Measurements from ENCODE around the gene BMP7.

BMP7 gene

GRCh38 chr20:57224641-57225138 lies 41.8 kb downstream of the BMP7 start:
- no peak for DNase-seq

- no peak for DNase-seq
Measured at GRCh38 chr20:57223648-57224489, 42.6 kb downstream of the BMP7 start.

- DNase-seq: no peak
Measured at GRCh38 chr20:57222631-57222950, 43.9 kb downstream of the BMP7 start.

- no peak for DNase-seq
Measured at GRCh38 chr20:57221916-57222630, 44.4 kb downstream of the BMP7 start.

GRCh38 chr20:57220337-57221145 lies 45.9 kb downstream of the BMP7 start:
- DNase-seq: no peak

DNA sequence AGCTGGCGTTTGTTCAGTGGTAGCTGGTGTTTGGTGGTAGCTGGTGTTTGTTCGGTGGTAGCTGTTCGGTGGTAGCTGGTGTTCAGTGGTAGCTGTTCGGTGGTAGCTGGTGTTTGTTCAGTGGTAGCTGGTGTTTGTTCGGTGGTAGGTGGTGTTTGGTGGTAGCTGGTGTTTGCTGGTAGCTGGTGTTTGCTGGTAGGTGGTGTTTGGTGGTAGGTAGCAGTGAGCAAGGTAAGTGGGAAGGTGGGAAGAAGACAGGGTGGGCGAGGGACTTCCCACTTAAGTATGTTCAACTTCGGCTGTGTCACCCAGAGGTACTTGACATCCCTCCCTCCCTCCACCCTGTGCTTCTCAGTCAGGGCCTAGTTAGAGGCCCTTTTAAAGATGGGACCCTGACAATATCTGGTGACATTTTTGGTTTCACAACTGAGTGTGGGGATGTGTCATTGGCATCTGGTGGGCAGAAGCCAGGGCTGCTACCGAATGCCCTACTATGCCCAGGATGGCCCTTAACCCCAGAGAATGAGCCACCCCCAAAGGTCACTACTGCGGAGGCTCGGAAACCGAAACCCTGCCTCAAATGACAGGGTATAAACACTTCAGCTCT lies 47.3 kb downstream of the BMP7 start:
- no peak for DNase-seq

- DNase-seq: no peak
Measured at GRCh38 chr20:57218489-57218888, 48.0 kb downstream of the BMP7 start.

DNA sequence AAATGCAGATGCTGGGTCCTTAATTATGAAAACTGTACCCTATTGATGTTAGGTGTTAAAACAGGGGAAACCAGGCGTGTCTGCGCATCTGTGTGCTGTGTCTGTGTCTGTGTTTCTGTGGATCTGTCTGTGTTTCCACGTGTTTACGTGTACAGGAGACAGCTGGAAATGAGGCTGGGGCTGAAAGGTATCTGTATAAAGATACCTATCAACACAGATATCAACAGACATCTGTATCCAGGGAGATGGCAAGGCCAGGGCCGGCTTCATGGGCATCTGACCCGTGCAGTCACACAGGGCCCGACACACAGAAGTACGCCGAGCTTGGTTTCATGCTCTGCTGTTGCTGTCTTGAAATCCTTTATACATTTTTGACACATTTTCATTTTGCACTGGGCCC lies 48.6 kb downstream of the BMP7 start:
- no peak for DNase-seq

DNA sequence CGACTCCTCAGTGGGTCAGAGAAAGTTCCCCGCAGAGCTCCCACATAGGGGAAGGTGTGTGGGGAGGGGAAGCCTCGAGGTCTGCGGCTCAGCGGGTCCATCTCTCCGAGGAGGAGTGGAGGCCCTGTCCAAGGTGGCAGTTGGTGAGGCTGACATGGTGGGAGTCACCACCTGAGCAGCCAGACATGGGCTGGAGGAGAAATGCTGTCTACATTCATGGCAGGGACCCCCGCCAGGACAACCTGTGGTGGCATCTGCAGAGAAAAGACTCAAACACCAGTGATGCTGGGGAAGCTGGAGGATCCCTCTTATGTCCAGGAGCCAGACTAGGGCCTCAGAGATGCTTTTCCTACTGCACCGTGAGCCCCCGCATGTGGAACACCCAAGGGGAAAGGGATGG lies 49.8 kb downstream of the BMP7 start:
- no peak for DNase-seq

- no peak for DNase-seq
Measured at GRCh38 chr20:57215826-57216471, 50.5 kb downstream of the BMP7 start.

DNA sequence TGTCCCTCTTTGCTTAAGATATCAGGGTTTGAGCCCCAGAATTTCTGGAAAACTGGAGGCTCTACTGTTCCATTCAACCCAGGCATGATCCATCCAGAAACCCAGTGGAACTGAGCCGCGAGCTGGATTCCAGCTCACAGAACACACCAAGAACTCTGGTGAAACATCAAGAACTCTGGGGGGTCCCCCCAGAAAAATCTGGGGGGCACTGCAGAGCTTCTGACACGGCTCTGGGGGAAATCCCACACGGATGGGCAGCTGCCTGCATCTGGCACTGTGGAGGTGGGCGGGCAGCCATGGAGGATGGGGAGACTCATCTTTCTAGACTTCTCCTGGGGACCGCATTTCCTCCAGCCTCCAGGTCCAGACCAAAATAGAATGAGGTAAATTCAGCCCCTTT lies 51.0 kb downstream of the BMP7 start:
- no peak for DNase-seq

DNA sequence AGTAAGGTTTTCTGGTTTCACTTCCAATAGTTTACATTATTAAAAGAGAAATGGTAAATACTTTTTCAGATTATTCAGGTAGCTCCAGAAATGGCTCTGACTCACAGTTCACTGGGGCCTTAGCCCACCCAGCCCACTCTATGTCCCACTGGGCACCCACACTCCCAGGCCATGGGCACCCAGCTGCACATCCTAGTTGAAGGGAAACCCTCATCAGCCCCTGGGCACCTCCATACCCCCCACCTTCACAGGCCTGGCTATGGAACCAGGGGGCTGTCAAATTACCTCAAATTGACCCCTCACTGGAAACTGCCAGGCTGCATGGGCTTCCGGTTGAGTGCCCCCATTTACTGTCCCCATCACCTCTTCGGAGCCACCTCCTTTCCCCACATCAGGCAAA lies 51.5 kb downstream of the BMP7 start:
- no peak for DNase-seq

DNA sequence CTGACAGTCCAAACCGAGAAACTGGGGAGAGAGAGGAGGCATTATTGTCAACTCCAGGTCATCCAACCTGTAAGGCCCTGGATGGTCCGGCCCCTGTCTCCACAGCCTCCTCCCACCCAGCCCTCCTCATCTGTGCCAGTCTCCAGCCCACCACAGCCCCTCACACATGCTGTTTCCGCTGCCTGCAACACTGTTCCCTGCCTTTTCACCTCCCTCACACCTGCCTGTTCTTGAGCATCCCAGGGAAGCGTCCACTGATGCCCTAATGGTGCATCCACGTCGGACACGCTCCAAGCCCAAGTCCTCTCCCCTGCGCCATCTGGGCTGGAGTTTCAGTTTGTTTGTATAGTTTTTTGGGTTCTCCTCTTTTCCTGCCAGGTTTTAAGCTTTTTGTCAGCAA lies 52.0 kb downstream of the BMP7 start:
- no peak for DNase-seq

DNA sequence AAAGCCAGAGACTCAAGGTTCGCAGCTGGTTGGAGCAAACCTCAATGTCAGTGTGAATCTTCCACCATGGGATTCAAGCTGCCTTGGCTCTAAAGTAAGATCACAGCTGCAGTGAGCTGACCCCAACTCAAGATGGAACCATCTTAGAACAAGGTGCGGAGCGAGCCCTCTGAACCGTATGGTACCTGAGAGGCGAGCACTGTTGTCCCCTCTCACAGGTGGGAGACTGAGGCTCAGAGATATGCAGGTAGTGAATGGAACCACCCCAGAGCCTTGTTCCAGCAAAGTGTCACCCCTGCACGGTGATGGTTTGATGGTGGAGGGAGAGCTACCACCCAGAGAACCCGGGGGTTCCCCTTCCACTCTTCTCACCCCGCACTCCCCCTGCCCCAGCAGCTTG lies 52.5 kb downstream of the BMP7 start:
- no peak for DNase-seq

DNA sequence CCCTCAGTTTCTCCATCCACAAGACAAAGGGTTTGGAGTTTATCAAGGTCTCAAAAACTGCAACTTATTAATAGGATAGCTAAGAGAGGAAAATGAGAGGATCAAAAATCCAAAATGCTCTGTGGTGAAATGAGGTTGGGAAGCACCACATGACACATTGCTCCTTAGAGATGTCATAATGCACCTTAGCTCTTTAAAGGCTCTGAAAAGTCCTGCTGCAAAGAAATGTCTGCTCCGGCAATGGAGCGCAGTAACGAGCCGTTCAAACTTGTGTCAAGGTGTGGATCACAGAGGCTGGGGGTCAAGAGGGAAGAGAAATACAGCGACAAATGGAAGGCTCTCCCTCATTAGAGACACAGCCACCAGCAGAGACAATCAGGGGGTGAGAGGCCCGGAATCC lies 53.1 kb downstream of the BMP7 start:
- DNase-seq: no peak

DNA sequence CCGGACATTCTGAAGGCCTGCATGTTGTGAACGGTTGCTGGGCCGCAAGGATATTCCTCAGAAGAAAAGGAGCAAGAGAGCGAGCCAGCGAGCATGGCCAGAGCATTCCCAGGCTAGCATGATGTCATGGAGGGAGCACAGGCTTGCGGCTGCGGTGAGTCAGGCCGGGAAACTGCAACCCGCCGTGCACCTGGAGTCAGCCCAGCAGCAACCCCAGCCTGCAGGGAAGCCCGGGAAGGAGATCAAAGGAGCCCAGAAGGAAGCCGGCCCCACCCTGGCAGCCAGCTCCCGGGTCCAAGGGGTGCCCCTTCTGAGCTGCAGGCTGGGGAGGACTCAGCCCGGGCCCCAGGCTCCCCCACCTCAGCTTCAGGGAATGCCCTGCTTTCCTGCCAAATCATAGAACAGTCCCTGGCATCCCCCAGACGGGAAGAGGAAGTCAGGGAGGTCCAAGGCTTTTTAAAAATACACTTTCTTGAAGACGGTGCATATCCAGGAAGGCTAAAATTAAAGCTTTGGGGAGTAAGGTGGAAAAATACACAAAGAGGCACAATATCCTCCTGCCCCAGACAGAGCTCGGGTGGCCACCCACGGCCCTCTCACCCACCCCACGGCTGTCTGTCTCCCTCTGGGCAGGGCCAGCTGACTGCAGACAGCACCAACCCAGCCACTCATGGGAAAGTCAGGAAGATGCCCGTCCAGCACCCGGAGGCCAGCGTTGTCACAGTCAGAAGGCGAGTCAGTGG lies 53.7 kb downstream of the BMP7 start:
- no peak for DNase-seq

GRCh38 chr20:57211908-57212533 lies 54.4 kb downstream of the BMP7 start:
- no peak for DNase-seq

GRCh38 chr20:57211406-57211805 lies 55.0 kb downstream of the BMP7 start:
- DNase-seq: no peak

- no peak for DNase-seq
Measured at GRCh38 chr20:57210911-57211280, 55.5 kb downstream of the BMP7 start.

- DNase-seq: no peak
Measured at GRCh38 chr20:57210054-57210910, 56.2 kb downstream of the BMP7 start.

Data from activated CD4-positive, alpha-beta T cell treated with anti-CD3 and anti-CD28 coated beads for 4 hours (primary cell).